NCI-H1048 (cell line): ENCODE data around the gene CNOT1.

Experiments
- DNase-seq: peaks from one replicate; lab custom pipeline; 2025; lab: John Stamatoyannopoulos, UW

CNOT1 gene

DNA sequence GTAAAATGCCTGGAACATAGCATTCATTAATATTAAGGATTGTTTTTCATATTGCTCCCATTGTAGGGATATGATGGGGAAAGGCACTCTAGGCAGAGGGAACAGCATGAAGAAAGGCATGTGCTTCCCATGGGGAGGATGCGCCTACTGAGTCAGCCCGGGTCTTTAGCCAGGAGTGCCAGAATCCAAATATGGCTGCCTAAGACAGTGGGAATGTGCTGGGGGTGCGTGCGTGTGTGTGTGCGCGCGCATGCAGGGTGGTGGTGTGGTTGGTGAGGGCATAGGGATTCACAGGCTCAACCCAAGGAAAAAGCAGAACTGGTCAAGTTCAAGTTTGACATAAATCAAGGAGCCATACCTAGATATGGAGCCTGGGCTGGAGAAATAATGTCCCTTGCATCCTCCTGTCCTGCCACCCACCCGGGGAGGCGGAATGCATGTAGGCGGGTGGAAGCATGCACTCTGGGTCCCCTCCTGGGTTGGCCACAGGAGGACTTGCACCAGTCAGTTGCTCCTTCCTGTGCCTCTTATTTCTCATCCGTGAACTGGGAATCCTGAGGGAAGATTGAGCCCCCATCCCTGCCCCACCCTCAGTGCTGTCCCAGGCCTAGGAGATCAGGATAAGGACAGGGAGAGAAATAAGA, 148.3 kb downstream of the CNOT1 start:
- no peak for DNase-seq

- DNase-seq: no peak
Observed at GRCh38 chr16:58478427-58478826, 151.2 kb downstream of the CNOT1 start.

- no peak for DNase-seq
Observed at GRCh38 chr16:58476791-58477190, 152.8 kb downstream of the CNOT1 start.

GRCh38 chr16:58475091-58475619, 154.5 kb downstream of the CNOT1 start:
- no peak for DNase-seq

DNA sequence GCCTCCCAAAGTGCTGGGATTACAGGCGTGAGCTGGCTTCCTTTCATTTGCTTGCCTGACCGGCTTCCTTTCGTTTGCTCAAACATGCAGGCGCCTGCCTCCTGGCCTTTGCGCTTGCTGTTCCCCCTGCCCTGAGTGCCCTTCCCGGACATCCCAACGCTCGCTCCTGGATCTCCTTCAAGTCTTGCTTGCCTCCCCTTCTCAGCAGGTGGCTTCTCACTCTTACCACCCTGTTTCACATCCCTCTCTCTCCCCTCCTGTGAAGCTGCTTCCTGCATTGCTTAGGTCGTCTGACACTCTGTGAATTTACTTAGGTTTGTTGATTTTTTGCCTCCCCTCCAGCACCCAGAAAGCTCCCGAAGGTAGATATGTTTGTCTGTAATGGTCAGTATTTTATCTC, 155.3 kb downstream of the CNOT1 start:
- DNase-seq: no peak

DNA sequence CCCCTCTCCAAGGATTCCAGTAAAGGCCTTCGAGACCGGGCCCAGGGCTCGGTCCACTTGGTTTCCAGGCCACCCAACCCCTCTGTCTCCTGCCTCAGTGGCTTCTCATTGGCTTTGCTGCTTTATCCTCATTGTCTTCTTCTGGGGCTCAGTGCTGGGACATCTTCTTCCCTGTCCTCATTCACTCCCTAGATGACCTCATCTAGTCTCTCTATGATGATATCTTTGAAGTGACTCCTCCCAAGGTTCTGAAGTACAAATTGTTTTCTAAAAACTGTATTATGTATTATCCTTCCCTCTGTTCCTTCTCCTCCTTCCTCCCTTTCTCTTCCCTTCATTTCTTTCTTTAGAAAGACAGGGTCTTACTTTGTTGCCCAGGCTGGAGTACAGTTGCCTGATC, 156.8 kb downstream of the CNOT1 start:
- no peak for DNase-seq

GRCh38 chr16:58472266-58472665, 157.4 kb downstream of the CNOT1 start:
- DNase-seq: no peak

GRCh38 chr16:58471209-58471975, 158.2 kb downstream of the CNOT1 start:
- DNase-seq: no peak
